HG02852 (cell line): Measurements from ENCODE around the gene PARD3.
"Not testable (repeated sequence)": the region's sequence is repeated elsewhere in the genome, so short reads cannot be mapped to it uniquely, and the experiment has no call there.

ENCODE experiments used
- ATAC-seq: cut with Tn5 transposase; IDR thresholded peaks from one replicate; pipeline ENCODE4 v1.9.1; 2021; ENCODE audit warnings: mild to moderate bottlenecking, moderate library complexity; ENCODE audit not compliant: unreplicated experiment

Gene PARD3

DNA sequence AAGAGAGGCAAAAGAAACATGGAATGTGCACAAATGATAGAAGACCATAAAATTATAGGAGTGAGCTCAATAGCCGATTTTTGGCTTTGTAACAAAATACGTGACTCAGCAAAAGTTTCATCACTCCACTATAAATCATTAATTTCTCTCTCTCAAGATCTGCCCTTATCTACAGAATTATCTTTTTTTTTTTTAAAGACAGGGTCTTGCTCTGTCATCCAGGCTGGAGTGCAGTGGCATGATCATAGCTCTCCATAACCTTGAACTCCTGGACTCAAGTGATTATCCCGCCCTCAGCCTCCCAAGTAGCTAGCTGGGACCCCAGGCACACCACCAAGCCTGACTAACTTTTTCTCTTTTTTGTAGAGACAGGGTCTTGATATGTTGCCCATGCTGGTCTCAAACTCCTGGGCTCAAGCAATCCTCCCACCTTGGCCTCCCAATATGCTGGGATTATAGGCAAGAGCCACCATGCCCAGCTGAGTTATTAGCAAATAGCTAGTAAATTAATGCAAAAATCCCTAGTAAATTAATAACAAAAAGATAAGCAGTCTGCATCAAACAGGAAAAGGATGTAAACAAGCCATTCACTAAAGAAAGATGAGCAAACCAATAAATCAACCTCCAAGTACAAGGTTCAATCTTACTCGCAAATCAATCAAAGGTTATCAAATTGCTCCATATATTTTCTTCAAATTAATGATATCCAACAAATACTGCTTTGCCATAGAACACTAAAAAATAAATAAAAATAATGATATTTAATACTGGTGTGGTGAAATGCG, 450.7 kb downstream of the PARD3 start:
- no peak for ATAC-seq

DNA sequence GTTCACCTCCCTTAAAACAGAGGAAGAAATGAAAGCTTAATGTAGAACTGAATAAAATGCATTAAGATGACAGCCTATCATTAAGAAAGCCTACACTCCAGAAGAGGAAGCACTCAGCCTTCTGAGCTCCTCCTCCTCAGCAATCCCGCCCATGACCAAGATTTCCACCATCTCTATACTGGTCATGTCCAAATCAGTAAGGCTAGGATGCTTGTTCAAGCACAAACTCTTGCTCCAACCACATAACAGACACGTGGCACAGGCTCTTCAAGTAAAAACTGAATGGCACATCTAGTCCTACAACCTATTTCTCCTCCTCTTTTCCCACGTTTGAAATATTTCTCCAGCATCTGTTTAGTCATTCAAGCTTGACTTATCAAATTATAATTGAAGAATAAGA, 454.1 kb downstream of the PARD3 start:
- no peak for ATAC-seq

DNA sequence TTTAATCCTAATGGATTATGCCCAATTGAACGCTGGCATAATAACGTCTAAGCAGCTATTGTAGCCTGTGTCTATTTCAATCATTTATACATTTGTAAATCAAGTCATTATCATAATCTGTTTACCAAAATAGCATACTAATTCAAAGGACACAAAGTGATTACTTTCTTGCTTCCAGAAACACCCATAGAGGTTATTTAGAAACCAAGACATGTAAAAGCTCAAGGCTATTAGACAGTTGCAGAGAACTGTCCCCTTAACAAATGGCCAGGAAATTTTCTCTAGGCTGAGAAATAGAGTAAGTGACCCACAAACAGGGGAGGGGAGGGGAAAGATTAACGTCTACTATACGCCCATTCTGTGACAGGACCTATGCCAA, 455.7 kb downstream of the PARD3 start:
- no peak for ATAC-seq

DNA sequence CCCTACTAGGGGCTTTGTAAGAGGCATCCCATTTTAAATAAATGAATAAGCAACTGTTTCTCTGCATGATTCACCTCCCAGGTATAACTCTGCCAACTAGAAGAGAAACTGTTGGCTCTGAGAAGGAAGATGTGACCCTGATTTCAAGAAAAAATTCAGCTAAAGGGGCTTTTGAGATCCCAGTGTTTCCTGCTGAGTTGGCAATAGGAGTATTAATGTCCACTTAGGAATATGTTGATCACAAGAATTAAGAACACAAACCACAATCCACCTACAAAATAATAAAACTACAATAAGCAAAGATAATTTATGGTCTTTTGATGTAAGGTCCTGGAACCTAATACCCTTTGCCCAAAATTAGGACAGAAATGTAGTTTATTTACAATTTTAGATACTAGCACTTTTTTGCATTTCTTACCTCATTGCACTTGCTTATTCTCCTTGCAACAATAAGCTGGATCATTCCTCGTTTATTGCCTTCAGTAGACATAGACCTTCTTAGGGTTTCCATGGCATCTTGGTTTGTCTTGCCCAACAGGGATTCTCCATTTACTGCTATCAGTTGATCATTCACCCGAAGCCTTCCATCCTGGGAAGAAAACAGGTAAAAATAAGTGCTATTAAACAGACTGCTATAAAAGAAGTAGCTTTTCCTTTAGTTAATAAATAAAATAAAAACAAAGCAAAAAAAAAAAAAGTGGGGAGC, 456.2 kb downstream of the PARD3 start:
- ATAC-seq, result no peak

DNA sequence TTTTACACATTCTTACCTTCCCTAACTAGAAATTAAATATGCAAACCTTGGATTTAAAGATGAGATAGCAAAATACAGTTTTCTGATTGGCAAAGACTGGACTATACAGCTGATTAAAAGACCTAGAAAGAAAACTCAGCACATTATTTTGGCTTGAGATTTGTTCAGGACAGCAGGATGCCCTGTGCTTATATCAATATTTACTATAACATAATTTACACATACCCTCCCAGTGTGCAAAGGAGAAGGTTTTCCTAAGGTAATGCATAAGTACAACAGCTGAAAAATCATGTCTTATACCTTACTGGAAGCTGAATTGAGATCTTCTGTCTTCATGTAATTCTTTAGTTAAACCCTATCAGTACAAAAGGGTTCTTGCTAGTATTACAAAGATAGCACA, 458.6 kb downstream of the PARD3 start:
- ATAC-seq, result no peak

DNA sequence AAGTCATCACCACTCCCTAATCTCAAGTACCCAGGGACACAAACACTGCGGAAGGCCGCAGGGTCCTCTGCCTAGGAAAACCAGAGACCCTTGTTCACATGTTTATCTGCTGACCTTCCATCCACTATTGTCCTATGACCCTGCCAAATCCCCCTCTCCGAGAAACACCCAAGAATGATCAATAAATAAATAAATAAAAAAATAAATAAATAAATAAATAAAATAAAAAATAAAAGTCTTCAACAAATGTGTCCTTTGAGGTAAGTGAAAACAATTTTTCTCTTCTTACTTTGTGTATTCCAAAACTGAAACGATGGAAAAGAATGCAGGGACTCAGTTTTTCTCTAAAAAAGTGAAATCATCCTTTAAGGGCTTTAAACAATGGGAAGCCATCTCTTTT, 461.6 kb downstream of the PARD3 start:
- not testable (repeated sequence) for ATAC-seq

DNA sequence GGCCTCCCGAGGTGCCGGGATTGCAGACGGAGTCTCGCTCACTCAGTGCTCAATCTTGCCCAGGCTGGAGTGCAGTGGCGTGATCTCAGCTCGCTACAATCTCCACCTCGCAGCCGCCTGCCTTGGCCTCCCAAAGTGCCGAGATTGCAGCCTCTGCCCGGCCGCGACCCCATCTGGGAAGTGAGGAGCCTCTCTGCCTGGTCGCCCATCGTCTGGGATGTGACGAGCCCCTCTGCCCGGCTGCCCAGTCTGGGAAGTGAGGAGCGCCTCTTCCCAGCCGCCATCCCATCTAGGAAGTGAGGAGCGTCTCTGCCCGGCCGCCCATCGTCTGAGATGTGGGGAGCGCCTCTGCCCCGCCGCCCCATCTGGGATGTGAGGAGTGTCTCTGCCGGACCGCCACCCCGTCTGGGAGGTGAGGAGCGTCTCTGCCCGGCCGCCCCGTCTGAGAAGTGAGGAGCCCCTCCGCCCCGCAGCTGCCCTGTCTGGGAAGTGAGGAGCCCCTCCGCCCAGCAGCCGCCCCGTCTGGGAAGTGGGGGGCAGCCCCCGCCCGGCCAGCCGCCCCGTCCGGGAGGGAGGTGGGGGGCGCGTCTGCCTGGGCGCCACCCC, 462.4 kb downstream of the PARD3 start:
- not testable (repeated sequence) for ATAC-seq

DNA sequence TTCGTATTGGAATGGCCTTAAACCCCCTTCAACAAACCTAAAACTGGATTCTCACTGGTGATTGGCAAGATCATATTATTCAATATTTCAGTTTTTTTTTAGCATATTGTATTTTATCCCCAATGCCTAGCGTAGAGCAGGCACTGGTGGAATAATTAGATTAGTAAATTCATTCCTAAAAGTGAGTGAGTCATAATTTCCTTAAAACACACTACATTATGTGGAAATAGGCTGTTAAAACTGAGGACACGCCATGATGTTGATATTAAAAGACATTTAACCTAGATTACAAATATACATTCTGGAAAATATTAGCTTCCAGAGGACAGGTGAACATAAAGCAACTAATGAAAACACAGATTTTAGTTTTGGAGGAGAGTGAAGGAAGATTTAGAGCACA, 463.9 kb downstream of the PARD3 start:
- ATAC-seq, result no peak

DNA sequence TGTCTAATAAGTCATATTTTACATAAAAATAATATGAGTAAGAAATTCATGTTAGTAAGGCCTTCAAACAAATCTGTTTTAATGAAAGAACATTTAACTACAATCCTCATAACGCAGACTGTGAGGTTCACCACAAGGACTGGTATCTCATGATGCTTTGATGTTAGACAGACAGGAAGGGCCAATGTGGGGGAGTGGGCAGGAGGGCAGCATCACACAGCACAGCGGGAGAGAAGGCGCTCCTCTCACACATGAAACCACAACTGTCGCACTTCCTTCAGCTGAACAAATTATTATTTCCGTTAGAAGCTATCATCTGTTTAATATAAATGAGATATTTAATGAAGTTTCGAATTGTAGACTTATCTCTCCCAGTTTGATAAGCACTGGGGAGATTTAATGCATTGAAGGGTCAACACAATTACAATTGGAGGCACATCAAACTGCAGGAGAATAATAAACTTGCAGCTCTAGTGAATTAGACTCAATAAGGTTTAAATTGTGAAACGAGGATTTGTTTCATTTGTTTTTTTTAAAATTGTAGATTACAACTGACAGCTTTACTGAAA, 466.1 kb downstream of the PARD3 start:
- no peak for ATAC-seq

DNA sequence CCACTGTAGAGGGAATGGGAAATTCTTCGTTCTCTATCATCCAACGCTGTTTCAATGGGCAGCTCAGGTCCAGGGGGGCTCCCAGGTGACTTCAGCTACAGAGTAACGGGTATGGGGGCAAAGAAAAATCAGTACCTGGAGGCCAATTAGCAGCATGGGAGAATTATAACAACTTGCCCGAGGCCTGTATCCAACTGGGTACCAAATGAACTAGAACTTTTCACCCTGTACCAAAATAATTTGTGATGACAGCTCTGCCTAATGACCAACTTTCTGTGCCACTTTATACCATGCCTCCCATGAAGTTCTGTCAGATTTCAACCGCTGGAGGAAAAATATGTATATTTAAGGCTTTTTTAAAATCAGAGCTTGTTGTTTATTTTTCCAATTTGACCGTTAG, 467.1 kb downstream of the PARD3 start:
- no peak for ATAC-seq

DNA sequence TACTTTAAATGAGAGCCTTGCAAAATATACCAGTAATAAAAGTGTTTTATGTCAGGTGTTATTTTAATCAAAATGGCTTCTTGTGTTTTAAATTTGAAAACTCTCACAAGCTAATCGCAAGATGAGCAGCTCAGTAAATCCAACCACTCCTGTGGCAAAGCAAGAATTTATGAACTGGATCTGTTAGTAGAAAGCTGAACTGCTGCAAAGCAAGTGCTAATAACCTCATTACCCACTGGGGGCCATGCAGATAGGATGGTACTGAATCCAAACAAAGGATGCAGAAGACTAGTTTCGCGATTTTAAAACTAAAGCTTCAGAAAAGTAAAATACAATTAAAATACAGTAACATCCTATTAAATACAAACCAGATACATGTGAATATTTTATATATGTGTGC, 468.0 kb downstream of the PARD3 start:
- no peak for ATAC-seq

DNA sequence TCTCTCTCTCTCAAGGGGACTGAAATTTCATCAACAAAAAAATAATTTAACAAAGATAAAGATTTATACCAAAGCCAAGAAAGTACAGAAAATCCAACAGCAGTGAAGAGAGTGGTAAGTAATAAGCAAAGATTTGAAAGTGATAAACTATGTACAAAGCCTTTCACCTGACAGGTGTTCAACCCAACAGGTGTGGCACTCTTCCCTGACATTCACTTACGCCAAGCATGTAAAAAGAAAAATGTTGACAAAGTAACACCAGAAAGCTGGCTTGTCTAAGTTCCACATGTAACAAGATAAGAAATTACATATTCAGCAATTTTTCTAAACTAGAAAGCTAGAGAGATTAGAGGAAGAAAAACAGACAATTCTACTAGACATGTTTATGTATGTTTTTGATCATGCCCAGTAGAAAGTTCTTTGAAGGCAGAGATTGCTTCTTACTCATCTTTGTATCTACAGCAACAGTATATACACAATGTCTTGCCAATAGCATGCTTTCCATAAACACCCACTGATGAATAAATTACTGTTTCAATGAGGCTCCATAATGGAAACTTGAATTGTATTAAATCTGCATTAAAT, 468.5 kb downstream of the PARD3 start:
- no peak for ATAC-seq

DNA sequence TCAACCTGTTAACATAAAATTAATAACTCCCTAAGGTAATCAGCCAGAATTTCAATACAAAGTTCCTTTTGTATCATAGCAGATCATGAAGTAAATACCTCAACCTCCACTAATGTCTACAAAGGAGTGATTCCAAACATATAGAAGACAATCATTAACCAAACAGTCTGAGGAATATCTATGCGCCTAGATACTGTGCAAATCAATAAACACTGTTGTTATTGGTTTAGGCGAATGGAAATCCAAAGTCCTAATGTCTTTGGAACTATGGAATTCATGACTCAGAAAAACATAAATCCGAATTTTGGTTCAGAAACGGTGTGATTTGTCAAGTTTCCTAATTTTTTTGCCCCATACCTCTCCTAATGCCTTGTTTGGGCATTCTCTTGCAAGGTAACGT, 469.7 kb downstream of the PARD3 start:
- ATAC-seq, result no peak

DNA sequence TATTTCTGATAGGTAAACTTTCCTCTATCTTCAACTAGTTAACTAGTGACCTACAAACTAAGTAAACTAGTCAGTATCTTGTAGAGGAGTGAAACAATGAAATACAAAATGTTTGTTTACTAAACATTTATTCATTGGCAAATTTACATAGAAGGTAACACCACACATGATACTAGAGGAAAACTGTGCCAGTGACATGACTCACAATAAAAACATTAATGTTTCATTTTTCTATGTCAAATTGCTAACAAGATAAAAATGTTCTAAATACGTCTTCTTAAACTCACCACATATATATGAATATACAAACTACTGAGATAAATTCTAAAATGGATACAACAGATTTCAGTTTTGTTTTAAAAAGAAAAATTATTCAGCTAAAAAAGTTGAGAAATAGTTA, 471.3 kb downstream of the PARD3 start:
- no peak for ATAC-seq

DNA sequence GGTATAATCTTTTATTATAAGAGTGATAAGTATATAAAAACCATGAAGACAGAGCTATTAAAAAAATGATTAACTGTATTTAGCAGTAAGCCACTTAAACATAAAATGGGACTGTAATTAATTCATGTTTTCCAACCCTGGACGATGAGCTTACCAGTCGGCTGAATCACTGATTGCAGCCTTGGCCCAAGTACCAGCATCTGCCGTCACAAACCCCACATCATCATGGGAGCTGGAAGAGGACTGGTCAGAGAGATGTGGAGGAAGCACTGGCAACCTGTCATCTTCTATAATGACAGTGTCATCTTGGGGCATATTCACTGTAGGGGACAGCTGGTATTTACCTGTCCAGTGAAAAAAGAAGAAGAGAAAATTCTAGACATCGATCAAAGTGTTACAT, 473.6 kb downstream of the PARD3 start:
- no peak for ATAC-seq

DNA sequence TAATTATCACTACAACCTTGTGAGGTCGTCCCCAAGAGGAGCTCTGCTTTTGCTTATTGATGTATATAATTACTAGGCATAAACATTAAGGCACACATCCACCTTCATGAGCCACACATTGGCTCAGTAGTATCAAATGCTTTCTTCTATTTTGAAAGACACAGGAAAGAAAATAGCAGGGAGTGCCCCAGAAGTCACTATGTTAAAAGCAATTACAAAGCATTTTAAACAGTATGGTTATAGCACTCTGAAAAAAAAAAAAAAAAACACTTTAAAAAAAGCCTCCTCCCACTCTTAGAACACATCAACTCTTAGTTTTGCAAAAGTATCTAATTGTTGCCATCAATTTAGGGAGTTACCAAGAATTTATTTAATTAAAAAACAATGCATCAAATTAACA, 474.2 kb downstream of the PARD3 start:
- no peak for ATAC-seq

DNA sequence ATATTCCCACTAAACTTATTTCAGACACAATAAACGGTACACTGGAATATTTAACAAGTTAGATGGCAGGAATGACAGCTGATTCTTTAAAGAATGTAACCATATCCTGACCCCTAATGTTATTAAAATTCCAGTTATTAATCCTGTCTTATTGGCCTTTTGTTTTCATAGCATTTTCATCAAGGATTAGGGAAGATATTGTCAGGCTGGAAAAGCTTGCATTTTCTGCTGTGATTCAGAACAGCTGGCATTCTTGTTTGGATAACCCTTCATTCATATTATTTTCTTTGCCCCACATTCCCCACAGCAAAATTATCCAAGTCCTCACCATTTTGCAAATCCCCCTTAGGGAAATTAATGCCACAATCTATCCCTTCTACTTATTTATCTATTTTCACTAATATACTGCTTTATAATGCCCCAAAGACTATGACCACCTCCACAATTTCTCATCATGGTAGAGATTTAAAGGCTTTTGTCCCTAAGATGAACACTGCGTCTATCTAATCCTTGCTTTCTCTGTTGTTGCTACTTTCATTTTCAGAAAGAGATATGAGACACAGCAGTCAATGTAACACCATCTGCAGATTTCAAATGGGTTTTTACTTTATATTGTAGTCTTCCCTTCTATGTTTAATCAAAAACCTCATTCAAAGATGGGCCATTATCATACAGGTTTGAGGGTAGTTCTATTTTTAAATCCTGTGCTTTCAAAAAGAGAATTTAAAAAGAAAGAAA, 475.1 kb downstream of the PARD3 start:
- ATAC-seq, result no peak

DNA sequence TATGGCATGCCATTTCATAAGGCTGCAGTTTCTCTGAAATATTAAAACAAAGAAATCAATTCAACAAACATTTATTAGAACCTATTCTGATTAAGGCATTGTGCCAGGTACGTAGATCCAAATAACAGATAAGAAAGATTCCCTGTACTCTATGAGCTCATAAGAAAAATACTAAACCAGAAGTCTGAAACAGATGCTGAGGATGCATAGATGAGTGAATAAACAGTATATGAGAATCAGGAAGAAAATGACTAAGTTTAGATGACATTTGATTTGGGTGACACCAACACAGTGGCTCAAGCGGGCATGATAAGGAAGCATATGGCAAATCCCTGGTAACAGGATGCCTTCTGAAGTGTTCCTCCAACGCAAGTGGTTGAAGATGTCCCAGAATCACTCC, 477.2 kb downstream of the PARD3 start:
- no peak for ATAC-seq

DNA sequence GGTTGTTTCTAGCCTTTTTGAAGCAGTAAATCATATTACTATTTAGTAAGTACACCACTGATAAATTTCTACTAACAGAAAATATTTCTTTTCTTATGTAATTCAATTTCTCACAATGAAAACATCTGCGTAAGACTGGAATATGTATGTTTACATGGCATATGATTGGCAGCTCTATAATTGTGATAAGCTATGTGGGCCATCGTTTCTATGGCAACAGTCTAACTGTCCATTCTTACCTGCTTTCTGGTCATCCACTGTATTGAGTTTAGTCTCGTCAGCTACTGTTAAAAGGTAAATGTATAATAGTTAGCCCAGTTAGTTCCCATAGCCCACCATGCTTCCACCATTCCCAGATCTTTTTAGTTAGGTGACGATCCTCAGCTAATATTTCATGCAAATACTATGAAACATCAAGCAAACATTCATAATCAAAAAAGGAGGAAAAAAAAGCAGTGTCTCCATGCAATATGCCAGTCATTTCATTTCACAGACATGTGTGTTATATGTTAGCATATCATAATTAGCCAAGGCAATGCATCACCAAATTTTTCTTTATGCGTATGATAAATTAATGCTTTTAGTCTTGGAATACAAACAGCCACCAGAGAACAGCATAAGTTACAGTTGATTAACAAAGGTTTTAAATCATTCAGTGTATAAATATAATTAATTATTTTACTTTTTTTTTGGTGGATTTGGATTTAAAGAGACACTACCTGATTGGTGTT, 479.0 kb downstream of the PARD3 start:
- ATAC-seq, result no peak

DNA sequence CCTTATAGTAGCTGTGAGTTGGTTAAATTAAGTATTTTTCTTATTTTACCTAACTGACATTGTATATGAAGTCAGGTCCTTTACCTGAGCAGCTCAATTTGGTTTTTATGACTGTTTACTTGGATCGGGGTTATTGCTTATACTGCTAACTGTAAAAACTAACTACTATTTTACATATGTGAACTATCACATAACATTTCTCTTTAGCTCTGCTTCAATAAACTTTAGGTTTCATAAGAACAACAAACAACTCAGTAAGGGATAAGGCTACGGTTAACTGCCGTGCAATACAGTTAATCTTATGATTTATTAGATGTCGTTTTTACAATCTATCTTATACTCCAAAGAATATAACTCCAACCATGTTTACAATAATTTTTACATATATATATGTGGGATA, 480.2 kb downstream of the PARD3 start:
- ATAC-seq, result no peak
